IPS-18a (cell line): ENCODE measurements around the gene PSMD13.

Experiments
- H3K27ac ChIP-seq: one replicate; pipeline ENCODE4 v1.5.1; 2013; ENCODE audit warnings: low read length
- H3K27me3 ChIP-seq: one replicate; pipeline ENCODE4 v1.6.1; 2013; ENCODE audit warnings: mild to moderate bottlenecking, low read length; ENCODE audit not compliant: control insufficient read depth, insufficient read depth
- H3K36me3 ChIP-seq: one replicate; pipeline ENCODE4 v1.6.1; 2013; ENCODE audit warnings: low read depth, low read length; ENCODE audit not compliant: control insufficient read depth
- H3K4me1 ChIP-seq: one replicate; pipeline ENCODE4 v1.6.1; 2013; ENCODE audit warnings: low read depth, low read length; ENCODE audit not compliant: control insufficient read depth
- H3K4me3 ChIP-seq: one replicate; pipeline ENCODE4 v1.5.1; 2013; ENCODE audit warnings: low read length
- H3K9ac ChIP-seq: one replicate; pipeline ENCODE4 v1.6.1; 2013; ENCODE audit warnings: mild to moderate bottlenecking, low read length, moderate library complexity
- H3K9me3 ChIP-seq: one replicate; pipeline ENCODE4 v1.6.1; 2013; ENCODE audit warnings: low read depth, low read length; ENCODE audit not compliant: control insufficient read depth

PSMD13 gene

DNA sequence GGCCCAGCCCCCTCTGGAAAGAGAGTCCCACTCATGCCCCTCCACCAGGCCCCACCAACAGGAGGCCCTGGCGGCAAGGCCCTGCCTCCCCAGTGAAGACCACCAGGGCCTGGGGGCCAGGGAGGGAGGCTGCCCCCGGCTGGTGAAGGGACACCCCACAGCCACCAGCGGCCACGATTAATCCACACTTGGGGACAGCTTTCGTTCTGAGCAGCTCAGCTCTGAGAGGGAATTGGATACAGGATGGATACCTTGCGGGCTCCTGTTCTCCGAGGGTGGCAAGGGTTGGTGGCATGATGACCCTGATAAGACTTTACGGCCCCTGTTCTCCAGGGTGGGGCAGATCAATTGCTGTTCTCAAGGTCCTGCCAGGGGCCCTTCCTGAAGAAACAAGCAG lies 34.5 kb downstream of the PSMD13 start:
- no peak overlapping the region for H3K9ac ChIP-seq
- peaks cover 14% of the 10 kb centered on the region for H3K4me1 ChIP-seq
- no peak overlapping the region for H3K27ac ChIP-seq
- no peaks in the 10 kb centered on the region for H3K9me3 ChIP-seq
- no peak overlapping the region for H3K4me3 ChIP-seq
- no peaks in the 10 kb centered on the region for H3K36me3 ChIP-seq
- no peaks in the 10 kb centered on the region for H3K27me3 ChIP-seq

DNA sequence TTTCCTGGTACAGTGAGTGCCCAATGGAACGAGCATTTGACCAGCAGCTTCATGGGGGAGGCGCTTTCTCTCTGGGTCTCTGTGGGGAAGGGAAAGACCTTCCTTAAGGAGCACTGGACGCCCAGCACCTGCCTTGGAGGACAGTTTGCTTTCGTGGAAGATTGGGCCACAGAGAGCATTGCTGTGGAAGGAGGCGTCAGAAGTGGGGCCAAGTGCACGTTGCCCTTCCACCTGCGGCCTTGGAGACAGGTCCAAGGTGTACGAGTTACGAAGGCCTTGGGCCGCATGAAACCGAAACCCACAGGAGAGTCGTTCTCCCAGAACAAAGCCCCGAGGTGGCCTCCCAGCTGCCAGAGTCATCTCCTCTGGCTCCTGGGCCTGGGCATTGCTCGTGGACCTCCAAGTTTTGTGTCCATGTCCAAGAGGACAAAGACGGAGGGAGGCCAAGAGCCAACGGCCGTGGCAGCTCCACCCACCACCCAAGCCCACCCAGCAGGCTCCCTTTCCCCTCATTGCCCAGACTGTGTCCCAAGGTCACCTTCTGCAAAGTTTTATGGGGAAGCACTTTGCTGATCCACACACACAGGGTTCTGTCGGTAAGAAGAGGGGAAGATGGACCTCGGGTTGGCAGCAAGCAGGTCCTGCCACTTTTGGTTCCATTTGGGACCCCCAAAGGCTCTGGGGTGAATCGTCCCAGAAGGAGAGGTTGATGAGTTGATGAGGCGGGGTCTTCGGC lies 35.6 kb downstream of the PSMD13 start:
- Histone ChIP-seq H3K27me3 (no peaks in the 10 kb centered on the region), H3K27ac (no peak overlapping the region), H3K4me1 (peaks cover 14% of the 10 kb centered on the region), H3K9me3 (no peaks in the 10 kb centered on the region), H3K9ac (no peak overlapping the region), H3K4me3 (no peak overlapping the region), H3K36me3 (no peaks in the 10 kb centered on the region)

DNA sequence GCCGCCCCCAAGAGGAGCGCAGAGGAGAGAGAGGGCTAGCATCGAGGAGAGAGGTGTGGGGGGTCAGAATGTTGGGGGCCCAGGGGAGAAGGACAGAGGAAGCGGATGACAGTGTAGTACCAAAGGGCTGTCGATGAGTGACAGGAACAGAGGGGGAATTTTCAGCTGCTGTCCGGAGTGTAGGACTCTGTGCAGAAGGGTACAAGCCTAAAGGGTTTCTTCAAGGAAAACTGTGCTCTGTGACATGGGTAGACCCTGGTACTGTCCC lies 36.1 kb downstream of the PSMD13 start:
- H3K9me3 ChIP-seq, result no peaks in the 10 kb centered on the region
- H3K27ac ChIP-seq, result no peak overlapping the region
- no peak overlapping the region for H3K9ac ChIP-seq
- peaks cover 14% of the 10 kb centered on the region for H3K4me1 ChIP-seq
- no peaks in the 10 kb centered on the region for H3K36me3 ChIP-seq
- no peak overlapping the region for H3K4me3 ChIP-seq
- H3K27me3 ChIP-seq, result no peaks in the 10 kb centered on the region

DNA sequence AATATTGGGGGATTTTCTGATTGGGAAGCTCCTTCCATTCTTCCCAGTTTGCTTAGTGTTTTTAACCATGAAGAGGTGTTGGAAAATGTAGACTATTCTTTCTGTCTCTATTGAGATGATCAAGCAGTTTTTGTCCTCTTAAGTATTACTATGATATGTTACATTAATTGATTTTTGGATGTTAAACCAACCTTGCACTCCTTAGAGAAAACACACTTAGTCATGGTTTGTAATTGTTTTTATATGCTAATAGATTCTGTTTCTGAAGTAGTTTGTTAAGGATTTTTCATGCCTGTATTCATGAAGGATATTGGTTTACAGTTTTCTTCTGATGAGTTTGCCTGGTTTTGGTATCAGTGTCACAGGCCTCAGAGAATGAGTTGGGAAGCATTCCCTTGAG lies 39.4 kb downstream of the PSMD13 start:
- H3K27me3 ChIP-seq, result peaks cover 18% of the 10 kb centered on the region
- H3K9ac ChIP-seq, result no peak overlapping the region
- H3K27ac ChIP-seq, result no peak overlapping the region
- no peaks in the 10 kb centered on the region for H3K9me3 ChIP-seq
- H3K36me3 ChIP-seq, result no peaks in the 10 kb centered on the region
- peaks cover 5% of the 10 kb centered on the region for H3K4me1 ChIP-seq
- H3K4me3 ChIP-seq, result no peak overlapping the region

DNA sequence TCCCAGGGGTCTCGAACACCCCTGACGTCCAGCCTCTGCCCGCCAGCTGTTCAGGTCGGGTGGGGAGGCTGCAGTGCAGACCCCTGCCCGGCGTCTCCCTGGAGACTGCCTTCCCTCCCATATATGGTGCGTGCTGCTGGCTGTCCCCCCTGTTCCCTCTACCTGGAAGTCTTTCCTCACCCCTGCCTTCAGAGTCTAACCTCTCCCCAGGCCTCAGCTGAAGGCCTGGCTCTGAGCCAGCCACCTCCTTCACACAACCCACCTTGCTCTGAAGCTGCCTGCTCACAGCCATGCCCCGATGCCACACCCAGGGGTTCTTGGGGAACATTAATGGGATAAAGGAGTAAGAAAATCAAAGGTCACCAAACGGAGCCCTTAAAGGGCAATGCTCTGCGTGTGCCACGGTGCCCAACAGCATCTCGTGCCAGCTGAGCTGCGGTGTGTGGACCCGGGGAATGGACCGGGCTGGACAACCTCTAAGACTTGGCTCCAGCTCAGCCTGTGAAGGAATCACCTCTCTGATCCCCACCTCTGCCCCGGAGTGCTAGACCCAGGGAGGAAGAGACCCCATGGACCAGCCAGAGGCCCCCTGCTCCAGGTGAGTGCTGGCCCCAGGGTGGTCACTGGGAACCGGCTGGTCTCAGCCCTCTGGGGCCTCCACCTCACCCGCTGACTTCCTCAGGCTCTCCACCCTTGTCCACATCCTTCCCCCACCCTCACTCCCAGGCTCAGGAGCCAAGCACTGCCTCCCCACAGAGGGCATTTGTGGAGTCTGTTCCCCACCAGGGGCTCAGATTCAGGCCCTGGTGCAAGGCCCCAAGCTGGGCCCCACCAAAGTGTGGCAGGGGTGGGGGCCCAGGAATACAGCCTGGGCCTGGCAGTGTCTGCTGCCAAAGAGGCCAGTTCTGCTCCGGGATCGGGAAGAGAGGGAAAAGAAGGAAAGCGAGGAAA lies 41.5 kb downstream of the PSMD13 start, which contains the start of gene NLRP6:
Gene NLRP6 (plus strand): TSS at position 407 of the 951 bp plus-strand sequence. CDS start 163 bp downstream, at position 570.
- Histone ChIP-seq H3K9ac (no peak within 1 kb of the TSS), H3K27ac (no peak within 1 kb of the TSS), H3K4me3 (no peak within 1 kb of the TSS), H3K9me3 (no peaks in the 10 kb centered on the region), H3K4me1 (peaks cover 5% of the 10 kb centered on the region), H3K27me3 (peaks cover 32% of the 10 kb centered on the region), H3K36me3 (no peaks in the 10 kb centered on the region)

DNA sequence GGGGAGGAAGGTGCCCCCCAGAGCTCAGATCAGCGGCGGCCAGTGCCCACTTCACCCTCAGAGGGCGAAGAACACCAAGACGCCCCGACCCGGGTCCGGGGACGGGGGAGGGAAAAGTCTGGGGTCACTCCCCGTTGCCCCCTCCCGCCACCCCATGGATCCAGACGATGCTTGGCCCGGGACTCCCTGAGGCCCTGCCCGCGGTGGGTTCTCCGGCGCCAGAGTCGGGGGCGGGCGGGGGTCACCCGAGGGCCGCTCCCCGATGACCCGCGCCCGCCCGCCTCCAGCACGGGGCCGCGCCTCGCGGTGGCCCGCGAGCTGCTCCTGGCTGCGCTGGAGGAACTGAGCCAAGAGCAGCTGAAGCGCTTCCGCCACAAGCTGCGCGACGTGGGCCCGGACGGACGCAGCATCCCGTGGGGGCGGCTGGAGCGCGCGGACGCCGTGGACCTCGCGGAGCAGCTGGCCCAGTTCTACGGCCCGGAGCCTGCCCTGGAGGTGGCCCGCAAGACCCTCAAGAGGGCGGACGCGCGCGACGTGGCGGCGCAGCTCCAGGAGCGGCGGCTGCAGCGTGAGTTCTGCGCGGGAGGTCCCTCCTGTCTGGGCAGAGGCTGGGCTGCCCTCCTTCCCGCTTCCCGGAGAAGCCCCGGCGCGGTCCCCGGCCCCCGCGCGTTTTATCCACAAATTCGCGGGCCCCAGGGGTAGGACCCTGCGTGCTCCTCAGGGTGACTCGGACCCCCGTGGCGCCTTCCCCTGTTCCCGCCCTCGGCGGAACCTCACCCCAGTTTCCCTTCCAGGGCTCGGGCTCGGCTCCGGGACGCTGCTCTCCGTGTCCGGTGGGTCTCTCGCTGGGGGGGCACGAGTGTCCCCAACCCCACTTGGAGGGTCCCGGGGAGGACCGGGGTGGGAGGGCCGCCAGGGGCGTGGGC lies 42.5 kb downstream of the PSMD13 start:
- Histone ChIP-seq H3K4me3 (no peak overlapping the region), H3K9ac (no peak overlapping the region), H3K36me3 (no peaks in the 10 kb centered on the region), H3K4me1 (peaks cover 5% of the 10 kb centered on the region), H3K27me3 (peaks cover 32% of the 10 kb centered on the region), H3K9me3 (no peaks in the 10 kb centered on the region), H3K27ac (no peak overlapping the region)

DNA sequence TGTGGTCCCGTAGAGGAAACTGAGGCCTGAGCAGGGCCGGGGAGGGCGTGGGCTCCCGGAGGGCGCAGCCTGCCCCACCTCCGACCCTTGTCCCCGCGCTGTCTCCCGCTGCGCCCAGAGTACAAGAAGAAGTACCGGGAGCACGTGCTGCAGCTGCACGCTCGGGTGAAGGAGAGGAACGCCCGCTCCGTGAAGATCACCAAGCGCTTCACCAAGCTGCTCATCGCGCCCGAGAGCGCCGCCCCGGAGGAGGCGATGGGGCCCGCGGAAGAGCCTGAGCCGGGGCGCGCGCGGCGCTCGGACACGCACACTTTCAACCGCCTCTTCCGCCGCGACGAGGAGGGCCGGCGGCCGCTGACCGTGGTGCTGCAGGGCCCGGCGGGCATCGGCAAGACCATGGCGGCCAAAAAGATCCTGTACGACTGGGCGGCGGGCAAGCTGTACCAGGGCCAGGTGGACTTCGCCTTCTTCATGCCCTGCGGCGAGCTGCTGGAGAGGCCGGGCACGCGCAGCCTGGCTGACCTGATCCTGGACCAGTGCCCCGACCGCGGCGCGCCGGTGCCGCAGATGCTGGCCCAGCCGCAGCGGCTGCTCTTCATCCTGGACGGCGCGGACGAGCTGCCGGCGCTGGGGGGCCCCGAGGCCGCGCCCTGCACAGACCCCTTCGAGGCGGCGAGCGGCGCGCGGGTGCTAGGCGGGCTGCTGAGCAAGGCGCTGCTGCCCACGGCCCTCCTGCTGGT lies 43.4 kb downstream of the PSMD13 start:
- no peaks in the 10 kb centered on the region for H3K9me3 ChIP-seq
- H3K36me3 ChIP-seq, result no peaks in the 10 kb centered on the region
- H3K4me1 ChIP-seq, result peaks cover 4% of the 10 kb centered on the region
- H3K9ac ChIP-seq, result no peak overlapping the region
- H3K27me3 ChIP-seq, result peaks cover 32% of the 10 kb centered on the region
- H3K27ac ChIP-seq, result no peak overlapping the region
- no peak overlapping the region for H3K4me3 ChIP-seq

DNA sequence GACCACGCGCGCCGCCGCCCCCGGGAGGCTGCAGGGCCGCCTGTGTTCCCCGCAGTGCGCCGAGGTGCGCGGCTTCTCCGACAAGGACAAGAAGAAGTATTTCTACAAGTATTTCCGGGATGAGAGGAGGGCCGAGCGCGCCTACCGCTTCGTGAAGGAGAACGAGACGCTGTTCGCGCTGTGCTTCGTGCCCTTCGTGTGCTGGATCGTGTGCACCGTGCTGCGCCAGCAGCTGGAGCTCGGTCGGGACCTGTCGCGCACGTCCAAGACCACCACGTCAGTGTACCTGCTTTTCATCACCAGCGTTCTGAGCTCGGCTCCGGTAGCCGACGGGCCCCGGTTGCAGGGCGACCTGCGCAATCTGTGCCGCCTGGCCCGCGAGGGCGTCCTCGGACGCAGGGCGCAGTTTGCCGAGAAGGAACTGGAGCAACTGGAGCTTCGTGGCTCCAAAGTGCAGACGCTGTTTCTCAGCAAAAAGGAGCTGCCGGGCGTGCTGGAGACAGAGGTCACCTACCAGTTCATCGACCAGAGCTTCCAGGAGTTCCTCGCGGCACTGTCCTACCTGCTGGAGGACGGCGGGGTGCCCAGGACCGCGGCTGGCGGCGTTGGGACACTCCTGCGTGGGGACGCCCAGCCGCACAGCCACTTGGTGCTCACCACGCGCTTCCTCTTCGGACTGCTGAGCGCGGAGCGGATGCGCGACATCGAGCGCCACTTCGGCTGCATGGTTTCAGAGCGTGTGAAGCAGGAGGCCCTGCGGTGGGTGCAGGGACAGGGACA lies 44.1 kb downstream of the PSMD13 start:
- Histone ChIP-seq H3K27ac (no peak overlapping the region), H3K9ac (no peak overlapping the region), H3K27me3 (peaks cover 32% of the 10 kb centered on the region), H3K9me3 (no peaks in the 10 kb centered on the region), H3K36me3 (no peaks in the 10 kb centered on the region), H3K4me3 (no peak overlapping the region), H3K4me1 (no peaks in the 10 kb centered on the region)

DNA sequence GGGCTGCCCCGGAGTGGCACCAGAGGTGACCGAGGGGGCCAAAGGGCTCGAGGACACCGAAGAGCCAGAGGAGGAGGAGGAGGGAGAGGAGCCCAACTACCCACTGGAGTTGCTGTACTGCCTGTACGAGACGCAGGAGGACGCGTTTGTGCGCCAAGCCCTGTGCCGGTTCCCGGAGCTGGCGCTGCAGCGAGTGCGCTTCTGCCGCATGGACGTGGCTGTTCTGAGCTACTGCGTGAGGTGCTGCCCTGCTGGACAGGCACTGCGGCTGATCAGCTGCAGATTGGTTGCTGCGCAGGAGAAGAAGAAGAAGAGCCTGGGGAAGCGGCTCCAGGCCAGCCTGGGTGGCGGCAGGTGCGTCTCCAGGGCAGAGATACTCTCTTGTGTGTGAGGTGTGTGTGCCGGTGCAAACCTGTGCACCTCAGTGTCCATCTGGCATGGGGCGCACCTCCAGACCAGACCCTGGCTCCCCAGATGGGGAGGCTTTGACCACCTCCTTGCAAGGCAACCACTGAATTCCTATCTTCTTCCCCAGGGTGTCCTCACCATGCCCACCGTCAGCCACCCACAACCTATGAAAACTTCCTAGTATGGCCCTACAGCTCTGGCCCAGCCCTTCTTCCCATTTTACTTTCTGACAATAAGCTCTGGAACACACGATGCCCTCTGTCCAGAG lies 44.8 kb downstream of the PSMD13 start:
- Histone ChIP-seq H3K9ac (no peak overlapping the region), H3K4me1 (no peaks in the 10 kb centered on the region), H3K9me3 (no peaks in the 10 kb centered on the region), H3K36me3 (no peaks in the 10 kb centered on the region), H3K27me3 (peaks cover 32% of the 10 kb centered on the region), H3K27ac (no peak overlapping the region), H3K4me3 (no peak overlapping the region)

DNA sequence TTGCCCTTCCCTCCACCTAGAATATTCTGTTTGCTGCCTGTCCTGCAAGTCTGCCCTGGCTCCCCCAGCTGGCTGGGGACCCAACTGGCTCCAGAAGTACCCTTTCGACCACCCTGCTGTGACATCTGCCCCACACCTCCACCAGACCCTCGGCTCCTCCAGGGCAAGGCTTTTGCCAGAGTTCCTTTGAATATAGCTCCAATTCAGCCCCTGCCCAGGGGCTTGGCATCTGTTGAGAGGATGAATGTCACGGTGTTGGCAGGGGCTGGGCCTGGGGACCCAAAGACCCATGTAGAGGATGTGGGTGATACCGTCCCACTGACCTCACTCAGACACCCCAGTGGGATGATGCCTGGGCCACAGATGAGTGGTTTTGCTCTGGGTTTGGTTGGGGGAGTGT lies 45.4 kb downstream of the PSMD13 start:
- Histone ChIP-seq H3K4me3 (no peak overlapping the region), H3K9ac (no peak overlapping the region), H3K36me3 (no peaks in the 10 kb centered on the region), H3K9me3 (no peaks in the 10 kb centered on the region), H3K27me3 (peaks cover 35% of the 10 kb centered on the region), H3K27ac (no peak overlapping the region), H3K4me1 (no peaks in the 10 kb centered on the region)
